Upper lobe of left lung (tissue), 4 donors: ENCODE measurements around the gene MFSD12.

ENCODE experiments used
- CTCF ChIP-seq, 6 experiments: fragments of 450-650 bp in 4 of 6; fragments of 200-600 bp in 2 of 6; sonication (generic) in 2 of 6; IDR thresholded peaks; one replicate each; pipeline ENCODE4 v1.5.1; 2016 to 2019; ENCODE audit warnings: antibody characterized with exemption in 6 of 6
- POLR2A ChIP-seq, 4 donors: fragments of 450-650 bp; IDR thresholded peaks; one replicate each; pipeline ENCODE4 v1.5.1; 2016 to 2017; ENCODE audit warnings: antibody characterized with exemption in 4 of 4, mild to moderate bottlenecking in 2 of 4

GRCh38 chr19:3509566-3509989 lies 47.8 kb downstream of the MFSD12 start:
- TF ChIP-seq CTCF (IDR thresholded peaks at IDR 0.05) (no peak), POLR2A (IDR thresholded peaks at IDR 0.05) (no peak)
